RWPE2 (cell line): Measurements from ENCODE around the gene RHBDL3.

Experiments used
- ATAC-seq: fragments of 200-7000 bp; cut with Tn5 transposase; 3 replicates; pipeline ENCODE4 v1.9.1; 2021; ENCODE audit warnings: low read depth
- DNase-seq: peaks from one replicate; pipeline ENCODE4 v3.0.0-alpha.2; 2020; ENCODE audit warnings: low spot score
- H3K27ac ChIP-seq: fragments of 450-650 bp; 2 replicates; pipeline ENCODE4 v1.5.1; 2017; ENCODE audit warnings: mild to moderate bottlenecking; ENCODE audit not compliant: poor library complexity, severe bottlenecking
- H3K27me3 ChIP-seq: fragments of 250-450 bp; sonication (Bioruptor Pico); 2 replicates; pipeline ENCODE4 v1.5.1; 2021; ENCODE audit warnings: mild to moderate bottlenecking, moderate library complexity; ENCODE audit not compliant: insufficient read depth, poor library complexity, severe bottlenecking
- H3K36me3 ChIP-seq: fragments of 250-450 bp; sonication (Bioruptor Pico); 2 replicates; pipeline ENCODE4 v1.5.1; 2020; ENCODE audit warnings: low read depth, mild to moderate bottlenecking, moderate library complexity
- H3K4me1 ChIP-seq: fragments of 250-450 bp; sonication (Bioruptor Pico); 2 replicates; pipeline ENCODE4 v1.5.1; 2021; ENCODE audit warnings: mild to moderate bottlenecking, moderate library complexity; ENCODE audit not compliant: insufficient read depth, poor library complexity, severe bottlenecking
- H3K4me3 ChIP-seq: fragments of 250-450 bp; sonication (Bioruptor Pico); 2 replicates; pipeline ENCODE4 v1.5.1; 2021; ENCODE audit warnings: mild to moderate bottlenecking, moderate library complexity; ENCODE audit not compliant: severe bottlenecking
- H3K9me3 ChIP-seq: fragments of 250-450 bp; sonication (Bioruptor Pico); 2 replicates; pipeline ENCODE4 v1.5.1; 2021; ENCODE audit warnings: mild to moderate bottlenecking, moderate library complexity; ENCODE audit not compliant: severe bottlenecking
- CTCF ChIP-seq: fragments of 450-650 bp; IDR thresholded peaks from one replicate; pipeline ENCODE4 v1.5.1; 2017; ENCODE audit warnings: mild to moderate bottlenecking, moderate library complexity; ENCODE audit not compliant: poor library complexity, severe bottlenecking

The RHBDL3 gene

DNA sequence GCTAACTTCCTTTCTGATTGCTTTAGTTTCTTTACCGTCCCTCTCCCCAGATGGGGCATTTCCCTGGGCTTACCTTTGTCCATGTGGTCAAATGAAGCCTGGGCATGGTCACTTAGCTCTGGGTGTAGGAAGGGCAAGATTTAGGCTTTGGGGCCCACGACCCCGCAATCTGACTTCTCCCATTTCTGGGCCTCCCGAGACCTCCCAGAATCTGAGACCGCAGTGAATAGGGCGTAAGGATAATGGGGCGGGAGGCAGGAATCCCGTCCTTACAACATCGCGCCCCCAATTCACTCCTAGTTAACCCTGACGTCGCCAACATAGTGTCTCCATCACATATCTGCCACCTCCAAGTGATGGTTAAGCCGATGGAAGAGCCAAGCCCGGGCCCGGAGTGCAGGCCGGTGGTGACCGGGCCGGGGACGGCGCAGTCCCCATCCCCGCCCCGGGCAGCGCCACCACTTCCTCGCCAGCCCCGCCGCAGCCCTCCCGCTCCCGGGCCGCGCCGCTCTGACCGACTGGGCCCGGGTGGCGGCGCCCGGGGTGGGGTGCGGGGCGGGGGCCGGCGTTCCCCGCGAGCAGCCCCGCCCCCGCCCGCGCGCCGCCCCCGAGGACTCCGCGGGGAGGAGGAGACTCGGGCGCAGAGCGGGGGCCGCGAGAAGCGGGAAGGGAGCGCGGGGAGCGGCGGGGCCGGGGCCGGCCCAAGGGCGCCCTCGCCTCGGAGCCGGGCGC, at the start of gene RHBDL3:
Gene RHBDL3, plus strand, starts transcription at position 641 of the 732 bp plus-strand sequence. CDS start 358 bp downstream, outside the sequence.
- Histone ChIP-seq H3K4me1 (no peaks in the 10 kb centered on the region), H3K27ac (no peak within 1 kb of the TSS), H3K27me3 (peaks cover 58% of the 10 kb centered on the region), H3K36me3 (no peaks in the 10 kb centered on the region), H3K4me3 (peak within 1 kb of the TSS; percentile 40), H3K9me3 (no peaks in the 10 kb centered on the region)
- ATAC-seq, result peak; percentile 24; the same call in 1 of the 3 replicates
- no peak for DNase-seq
- TF ChIP-seq CTCF, result no peak

DNA sequence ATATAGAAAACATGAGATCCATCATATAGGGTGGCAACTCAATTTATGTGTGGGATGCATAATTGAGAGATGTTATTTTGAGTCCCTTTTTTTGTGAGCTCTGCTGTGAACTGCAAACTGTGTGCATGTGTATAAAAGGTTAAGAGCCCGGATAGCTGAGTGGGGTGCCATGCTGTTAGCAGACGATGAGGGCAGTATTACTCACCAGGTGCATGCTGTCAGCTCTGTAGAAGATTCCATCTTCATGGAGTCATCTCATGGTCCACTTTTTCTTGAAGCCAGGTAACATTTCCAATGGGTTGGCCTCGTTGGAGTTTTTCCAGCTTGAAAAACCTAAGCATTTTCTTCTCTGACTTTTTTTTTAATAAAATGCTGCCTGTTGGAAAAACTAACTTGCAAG, 43.0 kb upstream of the RHBDL3 start:
- peak; percentile 92 for ATAC-seq
- no peak overlapping the region for H3K4me3 ChIP-seq
- H3K27me3 ChIP-seq, result no peaks in the 10 kb centered on the region
- no peak overlapping the region for H3K27ac ChIP-seq
- no peaks in the 10 kb centered on the region for H3K9me3 ChIP-seq
- no peak for DNase-seq
- peak; percentile 15 for TF ChIP-seq CTCF
- no peaks in the 10 kb centered on the region for H3K4me1 ChIP-seq
- H3K36me3 ChIP-seq, result peaks cover 19% of the 10 kb centered on the region

- Histone ChIP-seq H3K9me3 (no peaks in the 10 kb centered on the region), H3K27me3 (no peaks in the 10 kb centered on the region), H3K4me3 (no peak overlapping the region), H3K27ac (no peak overlapping the region), H3K36me3 (peaks cover 14% of the 10 kb centered on the region), H3K4me1 (no peaks in the 10 kb centered on the region)
- ATAC-seq, result no peak
- no peak for DNase-seq
- no peak for TF ChIP-seq CTCF
These were observed 41.9 kb upstream of the RHBDL3 start for GRCh38 chr17:32223703-32224102.

DNA sequence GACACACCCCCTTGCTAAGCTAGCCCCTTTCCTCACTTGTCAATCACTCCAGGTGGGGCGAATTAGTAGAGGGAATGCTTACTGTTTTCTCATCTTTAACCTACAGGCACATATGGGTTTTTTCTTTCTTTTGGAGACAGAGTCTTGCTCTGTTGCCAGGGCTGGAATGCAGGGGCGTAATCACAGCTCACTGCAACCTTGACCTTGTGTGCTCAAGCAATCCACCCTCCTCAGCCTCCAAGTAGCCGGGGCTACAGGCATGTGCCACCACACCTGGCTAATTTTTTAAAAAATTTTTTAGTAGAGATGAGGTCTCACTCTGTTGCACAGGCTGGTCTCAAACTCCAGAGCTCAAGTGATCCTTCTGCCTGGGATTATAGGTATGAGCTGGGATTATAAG, 38.7 kb upstream of the RHBDL3 start:
- TF ChIP-seq CTCF, result no peak
- no peaks in the 10 kb centered on the region for H3K9me3 ChIP-seq
- no peak overlapping the region for H3K4me3 ChIP-seq
- H3K27ac ChIP-seq, result no peak overlapping the region
- H3K36me3 ChIP-seq, result peaks cover 14% of the 10 kb centered on the region
- ATAC-seq (no peak), DNase-seq (no peak)
- no peaks in the 10 kb centered on the region for H3K4me1 ChIP-seq
- H3K27me3 ChIP-seq, result no peaks in the 10 kb centered on the region

DNA sequence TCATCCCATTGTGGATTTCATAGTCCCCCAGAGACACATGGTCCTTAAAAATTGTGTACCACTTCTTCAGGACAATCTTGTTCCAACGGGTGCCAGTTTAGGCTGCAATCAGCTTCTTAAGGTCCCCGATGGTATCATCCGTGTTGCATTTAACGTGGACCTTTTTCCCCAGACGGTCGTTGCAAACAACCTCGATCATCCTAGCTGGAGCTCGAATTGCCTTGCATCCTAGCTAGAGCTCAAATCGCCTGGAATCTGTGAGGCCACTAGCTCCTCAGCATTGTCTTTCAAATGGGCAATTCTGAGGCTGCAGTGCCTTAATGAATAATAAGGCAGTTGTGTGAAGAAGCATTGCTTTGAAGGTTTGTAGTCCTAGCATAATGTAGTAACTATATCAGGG, 37.7 kb upstream of the RHBDL3 start:
- Histone ChIP-seq H3K9me3 (no peaks in the 10 kb centered on the region), H3K36me3 (peaks cover 14% of the 10 kb centered on the region), H3K4me1 (no peaks in the 10 kb centered on the region), H3K4me3 (no peak overlapping the region), H3K27me3 (no peaks in the 10 kb centered on the region), H3K27ac (no peak overlapping the region)
- ATAC-seq (no peak), DNase-seq (no peak)
- no peak for TF ChIP-seq CTCF
